Measurements from ENCODE around the gene HSD17B12.
A peak's percentile ranks its signal among the peaks of the same experiment; 100 is the strongest.
"Not testable (repeated sequence)": the region's sequence is repeated elsewhere in the genome, so short reads cannot be mapped to it uniquely, and the experiment has no call there.

The HSD17B12 gene

DNA sequence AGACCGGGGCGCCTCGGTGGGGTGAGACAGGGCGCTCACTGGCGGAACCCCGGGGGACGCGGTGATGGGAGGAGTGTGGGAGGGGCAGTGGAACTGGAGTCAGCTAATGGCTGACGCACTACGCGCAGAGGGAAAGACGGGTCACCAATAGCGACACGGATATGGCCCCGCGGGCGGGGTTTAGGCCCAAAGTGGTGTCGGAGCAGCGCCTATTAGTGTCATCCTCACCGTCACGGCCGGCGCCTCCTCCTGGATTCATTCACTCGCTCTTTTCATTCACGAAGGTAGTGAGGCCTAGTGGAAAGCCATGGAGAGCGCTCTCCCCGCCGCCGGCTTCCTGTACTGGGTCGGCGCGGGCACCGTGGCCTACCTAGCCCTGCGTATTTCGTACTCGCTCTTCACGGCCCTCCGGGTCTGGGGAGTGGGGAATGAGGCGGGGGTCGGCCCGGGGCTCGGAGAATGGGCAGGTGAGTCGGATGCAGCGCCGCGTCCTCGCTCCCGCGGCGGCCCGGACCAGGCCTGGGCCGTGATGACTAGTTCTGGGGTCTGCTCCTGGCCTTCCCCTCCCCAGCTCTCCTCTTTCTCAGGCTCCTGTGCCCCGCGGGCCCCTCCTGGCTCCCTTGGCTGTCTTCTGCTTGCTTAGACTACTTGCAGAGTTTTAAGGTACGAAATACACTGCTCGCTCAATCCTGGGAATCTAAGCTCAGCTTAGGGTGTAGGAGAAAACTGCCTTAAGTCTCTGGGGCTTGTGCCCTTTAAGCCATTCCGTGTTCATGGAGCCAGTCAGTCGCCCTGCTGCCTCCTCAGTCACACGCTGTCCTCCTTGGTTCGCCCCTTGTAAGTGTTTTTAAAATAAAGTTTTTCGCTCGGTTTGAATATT lies at the start of gene HSD17B12:
Gene HSD17B12 (plus strand): TSS at position 218 of the 880 bp plus-strand sequence. CDS start 90 bp downstream, at position 308.
- peak; percentile 98 for DNase-seq

DNA sequence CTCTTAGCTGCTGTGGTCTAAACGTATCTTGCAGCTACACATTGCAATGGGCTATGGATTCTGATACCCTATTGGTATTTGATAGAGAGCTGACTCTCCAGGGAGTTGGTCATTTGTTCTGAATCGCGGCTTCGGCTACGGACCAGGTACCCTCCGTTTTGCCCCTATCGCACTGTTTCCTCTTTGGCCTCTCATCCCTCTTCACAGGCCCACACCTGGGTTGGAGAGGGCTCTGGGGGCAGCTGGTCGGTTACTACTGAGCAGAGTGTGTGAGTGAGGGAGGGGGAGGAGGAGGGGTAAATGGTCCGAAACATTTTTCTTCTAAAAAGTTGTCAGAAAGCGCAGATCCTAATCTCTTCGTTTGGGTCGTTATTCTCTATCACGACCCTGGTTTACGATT lies 48.8 kb upstream of the HSD17B12 start:
- DNase-seq, result no peak

DNA sequence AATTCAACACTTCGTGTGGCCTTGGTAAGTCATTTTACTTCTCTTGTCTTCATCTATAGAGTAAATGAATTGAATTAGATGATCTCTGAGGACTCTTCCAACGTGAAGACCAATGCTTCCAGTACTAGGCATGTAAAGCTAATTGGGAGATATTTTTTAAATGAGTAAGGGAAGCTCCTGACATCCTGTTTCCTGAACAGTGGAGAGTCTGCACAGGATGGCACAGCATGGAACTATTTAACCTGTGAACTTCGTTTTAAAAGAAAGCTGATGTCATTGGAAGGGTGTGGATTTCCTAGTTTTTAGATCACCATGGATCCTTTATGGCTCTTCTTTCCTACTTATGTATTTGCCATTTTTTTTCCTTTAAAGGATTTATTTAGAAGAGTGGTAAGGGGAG lies 48.4 kb upstream of the HSD17B12 start:
- DNase-seq, result no peak

DNA sequence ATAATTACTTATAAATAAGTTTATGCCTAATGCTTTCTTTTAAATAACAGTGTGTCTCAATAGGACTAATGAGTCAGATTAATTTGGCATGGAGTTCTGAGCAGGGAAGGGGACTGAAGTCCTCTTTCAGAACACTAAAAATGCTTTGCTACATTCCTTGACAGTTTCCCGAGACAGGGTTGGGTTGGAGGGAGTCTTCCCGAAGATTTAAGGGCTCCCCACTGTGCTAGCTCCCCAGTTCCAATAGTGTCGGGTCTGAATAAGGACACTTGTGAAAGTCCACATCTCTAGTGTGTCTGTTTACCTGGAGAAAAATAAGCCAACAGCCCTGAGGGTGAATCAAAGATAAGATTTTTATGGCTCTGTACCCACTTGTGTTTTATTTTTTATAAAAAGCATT lies 41.8 kb upstream of the HSD17B12 start:
- no peak for DNase-seq

DNA sequence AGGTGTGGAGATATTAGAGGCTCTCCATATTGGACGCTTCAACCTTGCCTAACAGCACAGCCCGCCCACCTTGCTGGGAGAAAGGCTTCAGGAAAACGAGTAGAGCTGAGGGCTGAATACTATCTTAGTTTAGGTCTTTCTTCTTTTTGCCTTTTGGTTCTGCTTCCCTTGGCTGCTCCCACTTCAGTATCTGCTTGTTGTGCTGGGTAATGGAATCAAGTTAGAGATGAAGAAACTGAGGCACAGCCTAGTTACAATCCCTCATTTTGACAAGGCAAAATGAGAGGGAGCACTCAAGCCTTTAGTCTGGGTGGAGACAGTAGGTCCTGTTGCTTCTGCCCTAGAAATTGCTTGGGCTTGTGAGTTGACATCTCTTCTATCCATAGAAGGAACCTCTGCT lies 41.3 kb upstream of the HSD17B12 start:
- DNase-seq, result no peak

DNA sequence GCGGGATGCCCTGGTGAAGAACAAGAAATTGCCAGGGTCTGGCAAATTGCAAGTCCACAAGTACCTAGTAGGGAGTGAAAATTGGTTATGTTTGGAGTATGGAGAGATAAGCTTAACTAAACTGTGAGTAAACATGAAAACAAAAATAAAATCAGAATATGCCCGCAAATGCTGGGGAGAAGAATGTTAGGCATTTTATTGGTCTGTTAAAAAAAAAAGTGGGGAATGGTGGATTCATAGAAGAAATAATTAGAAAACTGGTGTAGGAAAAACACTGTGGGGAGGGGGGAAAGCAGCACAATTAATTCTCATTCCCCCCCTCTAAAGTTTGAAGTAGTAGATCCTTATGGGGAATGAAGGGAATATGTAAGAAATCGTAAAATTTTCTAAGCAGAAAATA lies 40.6 kb upstream of the HSD17B12 start:
- DNase-seq, result no peak

DNA sequence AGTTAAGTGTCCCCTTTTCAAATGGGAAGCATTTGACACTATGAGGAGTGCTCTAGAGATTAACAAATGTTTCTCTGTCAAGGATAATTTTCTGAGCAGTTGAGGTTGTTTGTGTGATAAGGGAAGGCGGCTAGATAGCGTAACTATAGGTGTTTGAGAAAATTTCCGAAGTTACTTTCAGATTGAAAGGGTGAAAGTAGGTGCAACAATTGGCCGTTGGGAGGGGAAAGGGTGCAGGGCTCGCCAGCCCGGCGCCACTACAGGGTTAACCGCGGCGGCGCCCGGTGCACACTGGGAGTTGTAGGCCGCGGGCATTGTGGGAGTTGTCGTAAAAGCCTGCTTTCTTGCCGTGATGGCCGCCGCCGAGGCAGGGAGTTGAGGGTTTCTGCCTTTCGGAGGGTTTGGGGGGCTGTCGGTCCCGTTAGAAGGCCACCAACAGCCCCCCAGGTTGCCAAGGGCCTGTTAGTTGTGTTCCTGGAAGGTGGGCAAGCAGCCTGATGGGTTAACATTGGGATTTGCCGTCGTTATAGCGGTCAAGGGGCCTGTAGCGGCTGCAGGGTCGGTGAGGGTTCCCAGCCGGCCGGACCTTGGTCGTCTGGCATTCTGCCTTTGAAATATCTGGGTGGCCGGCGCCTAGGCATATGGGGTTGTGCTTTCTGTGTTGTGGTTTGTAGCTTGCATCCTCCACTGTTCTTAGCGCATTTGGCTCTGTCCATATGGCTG lies 36.5 kb upstream of the HSD17B12 start:
- DNase-seq, result peak; percentile 83

DNA sequence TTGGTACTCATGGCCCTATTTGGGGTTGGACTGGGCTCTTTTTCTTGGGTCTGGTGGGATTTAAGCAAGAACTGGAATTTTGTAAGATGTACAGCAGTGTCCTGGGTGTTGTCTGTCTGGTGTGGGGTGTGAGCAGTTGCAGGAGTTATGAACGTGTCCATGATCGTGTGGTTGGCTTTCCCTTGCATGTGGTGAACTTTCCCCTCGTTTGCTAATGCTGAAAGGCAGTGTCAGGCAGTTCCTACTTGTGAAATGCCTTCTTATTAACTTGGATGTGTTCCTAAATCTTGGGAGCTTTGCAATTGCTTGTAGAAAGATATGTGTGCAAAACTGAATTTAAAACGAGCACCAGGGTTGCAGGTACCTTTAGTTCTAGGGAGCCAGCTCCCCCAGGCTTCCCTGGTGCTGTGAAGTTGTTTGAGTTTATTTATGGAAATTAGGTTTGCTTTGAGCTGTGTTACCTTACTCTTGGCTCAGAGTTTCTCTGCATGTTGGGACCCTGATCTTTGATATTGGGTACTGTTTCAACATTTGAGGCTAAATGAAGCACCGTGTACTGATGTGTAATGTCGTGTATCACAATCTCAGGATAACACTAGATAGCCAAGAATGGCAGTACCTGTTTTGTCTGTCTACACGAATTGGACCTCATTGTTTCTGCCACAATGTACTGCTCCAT lies 35.8 kb upstream of the HSD17B12 start:
- DNase-seq, result no peak

DNA sequence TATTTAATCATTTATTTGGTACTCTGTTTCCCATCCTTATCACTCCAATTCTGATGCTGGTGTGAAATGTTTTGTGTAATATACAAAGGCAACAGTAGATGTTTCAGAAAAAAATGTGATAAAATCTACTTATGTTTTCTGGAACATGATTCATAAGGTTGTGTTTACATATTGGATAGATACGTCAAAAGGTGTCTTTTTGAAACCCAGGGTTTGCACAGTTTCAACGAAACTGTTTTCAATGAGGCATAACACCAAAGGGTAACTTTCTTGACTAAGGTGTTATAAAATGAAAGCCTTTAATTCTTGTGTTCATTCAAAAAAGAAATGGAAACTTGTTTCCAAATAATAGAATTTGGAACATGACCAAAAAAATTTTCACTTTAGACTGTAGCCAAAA lies 33.8 kb upstream of the HSD17B12 start:
- no peak for DNase-seq

DNA sequence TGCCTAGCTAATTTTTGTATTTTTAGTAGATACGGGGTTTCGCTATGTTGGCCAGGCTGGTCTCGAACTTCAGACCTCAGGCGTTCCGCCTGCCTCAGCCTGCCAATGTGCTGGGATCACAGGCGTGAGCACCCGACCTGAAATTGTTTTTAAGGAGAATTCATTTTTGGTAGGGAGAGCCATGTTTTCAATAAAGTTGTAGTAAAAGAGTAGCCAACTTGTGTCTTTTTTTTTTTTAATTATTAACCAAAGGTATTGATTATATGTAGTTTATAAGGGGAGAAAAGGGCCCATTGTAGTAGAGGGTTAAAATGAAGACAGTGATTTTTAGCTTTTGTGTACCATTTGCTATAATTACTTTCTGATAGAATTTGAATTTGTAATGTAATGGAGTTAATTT lies 31.6 kb upstream of the HSD17B12 start:
- DNase-seq, result no peak

DNA sequence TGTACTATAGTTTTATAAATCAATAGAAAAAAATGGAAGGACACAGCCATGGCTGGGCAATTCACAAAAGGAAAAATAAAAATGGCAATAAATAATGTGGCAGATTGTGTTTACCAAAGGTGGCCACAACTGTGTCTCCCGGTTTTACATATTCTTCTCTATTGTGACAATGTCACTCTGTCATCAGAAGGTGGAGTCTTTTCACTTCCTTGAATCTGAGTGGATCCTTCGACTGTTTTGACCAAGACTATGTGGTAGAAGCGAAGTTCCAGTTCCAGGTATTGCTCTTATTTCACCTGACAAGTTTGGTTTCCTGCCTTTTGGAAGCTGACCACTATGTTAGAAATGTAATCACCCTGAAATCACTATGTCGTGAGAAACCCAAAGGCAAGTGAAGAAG lies 31.0 kb upstream of the HSD17B12 start:
- no peak for DNase-seq

DNA sequence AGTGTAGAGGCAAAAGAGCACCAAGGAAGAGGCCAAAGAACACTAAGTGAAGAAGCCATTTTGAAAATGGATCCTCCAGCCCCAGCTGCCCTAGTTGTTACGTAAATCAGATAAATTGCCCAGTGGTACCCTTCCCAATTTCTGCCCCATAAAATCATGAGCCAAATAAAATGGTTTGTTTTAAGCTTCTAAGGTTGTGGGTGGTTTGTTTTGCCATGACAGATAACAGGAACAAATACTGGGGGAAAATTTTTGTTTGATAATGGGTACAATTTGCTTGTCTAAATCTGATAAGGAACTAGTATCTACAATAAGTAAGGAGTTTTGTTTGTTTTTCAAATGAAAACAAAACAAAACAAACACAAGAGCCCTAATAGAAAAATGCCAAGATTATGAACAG lies 30.6 kb upstream of the HSD17B12 start:
- DNase-seq, result no peak

DNA sequence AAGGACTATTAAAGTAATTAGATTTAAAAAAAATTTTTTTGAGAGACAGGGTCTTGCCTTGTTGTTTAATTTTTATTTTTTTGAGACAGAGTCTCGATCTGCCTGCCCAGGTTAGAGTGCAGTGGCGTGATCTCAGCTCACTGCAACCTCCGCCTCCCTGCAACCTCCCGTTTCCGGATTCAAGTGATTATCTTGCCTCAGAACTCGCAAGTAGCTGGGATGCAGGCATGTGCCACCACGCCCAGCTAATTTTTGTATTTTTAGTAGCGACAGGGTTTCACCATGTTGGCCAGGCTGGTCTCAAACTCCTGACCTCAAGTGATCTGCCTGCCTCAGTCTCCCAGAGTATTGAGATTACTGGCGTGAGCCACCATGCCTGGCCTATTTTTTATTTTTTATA lies 17.5 kb upstream of the HSD17B12 start:
- DNase-seq, result not testable (repeated sequence)

DNA sequence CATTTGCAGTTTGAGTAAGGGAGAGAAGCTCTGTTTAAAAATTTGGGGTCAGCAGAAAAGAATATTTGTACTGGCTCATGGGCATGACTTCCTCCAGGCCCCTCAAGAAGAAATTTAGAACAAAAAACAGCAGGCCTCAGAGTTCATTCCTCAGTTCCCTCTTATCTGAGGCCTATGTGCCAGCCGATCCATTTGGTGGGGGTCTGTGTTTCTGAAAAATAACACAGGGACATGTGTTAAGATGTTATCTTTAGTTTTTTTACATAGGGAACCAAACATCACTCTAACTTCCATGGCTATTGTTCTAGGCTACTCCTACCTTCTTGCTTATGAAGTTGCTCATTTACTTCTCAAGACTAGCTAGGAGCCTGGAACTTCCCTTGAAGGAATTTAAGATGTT lies 16.2 kb upstream of the HSD17B12 start:
- no peak for DNase-seq

DNA sequence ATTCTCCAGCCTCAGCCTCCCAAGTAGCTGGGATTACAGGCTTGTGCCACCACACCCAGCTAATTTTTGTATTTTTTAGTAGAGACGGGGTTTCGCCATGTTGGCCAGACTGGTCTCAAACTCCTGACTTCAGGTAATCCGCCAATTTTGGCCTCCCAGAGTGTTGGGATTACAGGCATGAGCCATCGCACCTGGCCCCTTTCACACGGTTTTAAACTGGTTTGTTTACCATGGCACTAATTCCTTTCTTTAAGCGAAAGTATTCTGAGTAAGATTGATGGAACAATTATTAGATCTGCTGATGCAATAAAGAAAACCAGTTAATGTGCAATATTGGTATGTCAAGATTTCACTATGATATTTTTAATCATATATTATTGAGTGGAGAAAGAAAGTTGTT lies 9.3 kb upstream of the HSD17B12 start:
- DNase-seq, result not testable (repeated sequence)

DNA sequence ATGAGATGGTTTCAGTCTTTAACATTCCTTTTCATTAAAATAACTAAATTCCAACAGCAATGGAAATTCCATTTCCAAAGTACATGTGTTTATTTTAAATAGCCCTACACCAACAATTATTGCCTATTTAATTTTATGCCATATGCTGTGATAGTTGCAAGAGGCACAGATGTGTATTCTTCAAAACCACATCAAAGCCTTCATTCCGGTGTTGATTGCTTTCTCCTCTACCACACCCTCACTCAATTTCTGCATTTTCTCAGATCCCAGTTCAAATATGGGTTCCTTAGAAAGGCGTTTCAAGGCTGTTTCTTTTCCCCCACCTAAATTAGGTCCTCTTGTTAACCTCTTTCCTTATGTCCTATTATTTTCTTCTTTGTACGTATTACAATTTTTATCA lies 6.0 kb upstream of the HSD17B12 start:
- no peak for DNase-seq

DNA sequence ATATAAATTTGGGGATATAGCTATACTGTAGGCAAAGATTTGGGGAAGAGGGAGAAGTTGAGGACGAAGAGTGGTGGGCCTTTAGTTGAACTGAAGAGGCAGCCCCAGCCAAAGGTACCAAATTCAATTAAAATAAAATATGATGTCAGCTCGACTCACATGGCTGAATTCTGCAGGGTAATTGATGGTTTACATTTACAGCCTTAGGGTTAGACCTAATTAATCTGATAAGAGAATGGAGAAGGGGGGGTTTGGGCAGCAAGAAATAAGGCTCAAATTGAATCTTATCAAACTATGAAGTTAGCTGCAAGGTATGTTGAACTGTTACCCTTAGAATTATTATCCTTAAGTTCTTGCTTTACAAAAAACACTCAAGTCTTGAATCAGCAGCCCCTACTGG lies 3.6 kb upstream of the HSD17B12 start:
- no peak for DNase-seq

DNA sequence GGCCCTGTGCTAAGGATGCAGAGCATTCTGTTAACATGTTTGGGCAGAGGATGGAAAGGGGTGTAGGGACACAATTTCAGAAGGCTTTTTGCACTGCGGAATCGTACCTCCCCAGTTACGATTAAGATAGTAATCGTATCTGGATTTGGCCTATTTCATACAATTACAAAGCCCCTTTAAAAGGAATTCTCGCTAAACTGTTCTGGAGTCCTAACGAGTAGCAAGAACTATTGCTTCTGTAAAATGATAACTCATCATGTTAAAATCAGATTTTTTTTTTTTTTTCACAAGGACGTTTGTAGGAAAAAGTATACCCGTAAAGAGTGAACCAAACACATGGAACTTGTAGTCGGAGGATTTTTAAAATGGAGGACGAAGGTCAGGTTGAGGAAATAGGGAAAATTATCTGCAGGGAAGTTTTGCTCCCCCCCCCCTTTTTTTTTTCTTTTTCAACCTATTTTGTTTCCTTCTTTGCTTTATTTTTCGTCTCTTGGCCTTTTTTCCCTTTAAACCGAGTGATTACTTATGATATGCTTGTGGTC lies 934 bp downstream of the HSD17B12 start:
- no peak for DNase-seq

DNA sequence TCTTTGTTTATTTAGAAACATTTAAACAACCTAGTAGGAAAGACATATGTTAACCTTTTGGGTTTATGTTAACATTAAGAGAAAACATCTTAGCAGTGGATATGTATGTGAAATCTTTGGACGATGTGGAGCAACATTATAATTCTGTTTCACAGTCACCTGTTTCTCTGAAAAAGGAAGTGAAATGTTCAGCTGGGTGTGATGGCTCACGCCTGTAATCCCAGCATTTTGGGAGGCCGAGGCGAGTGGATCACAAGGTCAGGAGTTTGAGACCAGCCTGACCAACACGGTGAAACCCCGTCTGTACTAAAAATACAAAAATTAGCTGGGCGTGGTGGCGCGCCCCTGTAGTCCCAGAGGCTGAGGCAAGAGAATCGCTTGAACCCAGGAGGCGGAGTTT lies 1.5 kb downstream of the HSD17B12 start:
- peak; percentile 20 for DNase-seq

DNA sequence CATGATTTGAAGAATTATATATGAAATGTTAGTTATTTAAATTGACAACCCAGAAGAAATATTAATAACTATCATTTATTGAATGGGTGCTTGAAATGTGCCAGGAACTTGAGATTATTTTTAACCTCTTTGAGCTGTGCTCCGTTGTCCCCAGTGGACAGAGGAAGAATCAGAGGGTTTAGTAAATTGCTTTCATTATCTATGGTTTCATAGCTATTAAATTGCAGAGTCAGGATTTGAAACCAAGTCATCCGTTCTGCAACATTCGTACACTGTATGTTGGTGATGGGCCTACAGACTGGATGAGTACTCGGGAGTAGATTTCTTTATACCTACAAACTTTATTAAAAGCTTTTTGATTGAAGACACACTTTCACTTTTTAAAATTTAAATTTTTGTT lies 4.9 kb downstream of the HSD17B12 start:
- no peak for DNase-seq

DNA sequence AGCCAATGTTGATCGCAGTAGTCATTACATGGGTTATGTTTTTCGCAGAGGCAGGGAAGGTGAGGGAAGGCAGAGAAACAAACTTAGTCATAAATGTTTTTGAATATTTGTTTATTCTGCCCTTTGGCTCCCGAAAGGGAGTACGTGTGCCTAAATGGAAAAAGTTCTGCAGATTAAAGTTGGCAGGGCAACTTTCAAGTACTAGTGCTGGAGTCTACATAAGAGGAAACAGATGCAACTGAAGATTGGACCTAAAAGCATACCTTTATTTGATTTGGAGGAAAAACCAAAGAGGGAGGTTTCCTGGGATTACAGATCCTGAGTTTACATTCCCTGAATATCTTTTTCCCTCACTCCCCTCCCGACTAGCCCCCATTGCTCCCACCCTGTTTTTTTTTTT lies 5.7 kb downstream of the HSD17B12 start:
- no peak for DNase-seq

DNA sequence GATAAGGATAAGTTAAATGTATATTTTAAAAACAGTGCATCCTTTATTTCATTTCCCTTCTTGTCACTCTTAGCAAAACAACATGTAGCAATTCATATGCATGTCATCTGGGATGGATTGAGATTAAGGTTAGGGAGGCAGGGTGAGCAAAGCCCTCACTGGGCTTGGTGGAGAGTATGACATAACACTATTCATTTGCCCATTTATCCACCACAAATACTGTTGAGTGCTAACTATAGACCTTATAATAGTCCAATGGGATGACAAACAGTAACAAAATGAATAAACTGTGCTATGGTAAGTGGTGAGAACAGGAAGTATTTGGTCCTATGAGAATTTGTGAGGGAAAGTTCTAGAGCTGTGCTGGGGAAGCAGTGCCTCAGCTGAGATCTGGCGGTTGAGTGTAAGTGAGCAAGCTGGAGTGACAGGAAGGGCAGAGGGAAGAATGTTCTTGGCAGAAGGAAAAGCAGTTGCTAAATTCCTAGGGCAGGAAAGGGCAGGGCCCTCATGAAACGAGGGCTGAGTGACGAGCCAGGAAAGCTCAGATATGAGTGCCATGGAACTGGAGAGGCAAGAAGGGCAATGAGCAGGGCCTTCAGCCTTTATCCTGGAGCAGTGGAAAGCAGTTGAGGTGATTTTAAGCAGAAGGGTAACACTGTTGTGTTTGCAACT lies 6.7 kb downstream of the HSD17B12 start:
- DNase-seq, result no peak

DNA sequence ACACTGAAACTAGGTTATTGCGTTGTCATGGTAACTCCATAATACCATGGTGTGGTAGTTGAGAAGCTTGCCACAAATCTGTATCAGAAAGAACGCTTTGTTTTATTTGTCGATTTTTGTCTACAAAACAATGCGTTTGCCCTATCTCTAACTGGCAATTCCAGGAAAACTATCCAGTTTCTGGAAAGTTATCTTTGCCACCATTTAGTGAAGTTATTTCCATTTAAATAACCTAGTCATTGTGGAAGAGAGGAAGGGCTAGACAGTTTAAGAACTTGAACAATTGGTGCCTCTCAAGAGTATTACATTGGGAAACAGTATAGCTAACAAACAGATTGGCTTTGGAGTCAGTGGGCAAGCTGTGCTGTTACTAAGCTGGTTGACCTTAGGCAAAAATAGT lies 7.9 kb downstream of the HSD17B12 start:
- DNase-seq, result no peak

Data from CD4-positive, alpha-beta T cell treated with Interferon gamma for 1 hour (primary cell).